Progenitor cell of endocrine pancreas (in vitro differentiated cells): ENCODE measurements around the gene CASKIN1. TPM values are rescaled to one million over a fixed set of nuclear protein-coding genes. Genes with fewer than 3 reads are reported as not detected.

ENCODE experiments used
- DNase-seq: peaks from one replicate; pipeline ENCODE4 v3.0.0; 2021; ENCODE audit warnings: low spot score; ENCODE audit not compliant: unreplicated experiment
- H3K27ac Mint-ChIP-seq: 2 replicates; pipeline ENCODE4 v1.8.0; 2021; ENCODE audit warnings: mild to moderate bottlenecking, moderate library complexity, mixed read lengths
- H3K27me3 Mint-ChIP-seq: 2 replicates; pipeline ENCODE4 v1.8.0; 2021; ENCODE audit warnings: mixed read lengths
- H3K36me3 Mint-ChIP-seq: 2 replicates; pipeline ENCODE4 v1.8.0; 2022; ENCODE audit warnings: mixed read lengths; ENCODE audit not compliant: insufficient read depth
- H3K4me1 Mint-ChIP-seq: 2 replicates; pipeline ENCODE4 v1.8.0; 2021; ENCODE audit warnings: low read depth, mixed read lengths
- H3K4me3 Mint-ChIP-seq: 2 replicates; pipeline ENCODE4 v1.8.0; 2021; ENCODE audit warnings: low read depth, mild to moderate bottlenecking, moderate library complexity, mixed read lengths
- H3K9me3 Mint-ChIP-seq: 2 replicates; pipeline ENCODE4 v1.8.0; 2021; ENCODE audit warnings: low read depth, mixed read lengths
- CTCF ChIP-seq: fragments of 200-600 bp; sonication (generic); IDR thresholded peaks from one replicate; pipeline ENCODE4 v1.5.0; 2021; ENCODE audit warnings: antibody characterized with exemption, mild to moderate bottlenecking; ENCODE audit not compliant: unreplicated experiment
- total RNA-seq: library from RNA; stranded (reverse); gene quantifications from 2 replicates; pipeline ENCODE4 v1.2.1, GENCODE V29; 2021

CASKIN1 gene
- total RNA-seq, 1 donor from 2014 or later: 13.1 TPM

- Mint-ChIP-seq H3K27ac (no peak overlapping the region), H3K9me3 (no peaks in the 10 kb centered on the region), H3K4me1 (no peaks in the 10 kb centered on the region), H3K27me3 (peaks cover 3% of the 10 kb centered on the region), H3K4me3 (no peak overlapping the region), H3K36me3 (peaks cover 6% of the 10 kb centered on the region)
- no peak for TF ChIP-seq CTCF
- no peak for DNase-seq
These were observed 34.9 kb upstream of the CASKIN1 start for GRCh38 chr16:2231016-2231931.

GRCh38 chr16:2230376-2230775 lies 34.0 kb upstream of the CASKIN1 start:
- Mint-ChIP-seq H3K9me3 (no peaks in the 10 kb centered on the region), H3K27me3 (peaks cover 1% of the 10 kb centered on the region), H3K4me1 (no peaks in the 10 kb centered on the region), H3K4me3 (no peak overlapping the region), H3K27ac (no peak overlapping the region), H3K36me3 (peaks cover 5% of the 10 kb centered on the region)
- TF ChIP-seq CTCF: no peak
- no peak for DNase-seq

- no peak overlapping the region for H3K4me3 Mint-ChIP-seq
- H3K27ac Mint-ChIP-seq: no peak overlapping the region
- TF ChIP-seq CTCF: no peak
- no peaks in the 10 kb centered on the region for H3K4me1 Mint-ChIP-seq
- no peaks in the 10 kb centered on the region for H3K27me3 Mint-ChIP-seq
- no peak for DNase-seq
- no peaks in the 10 kb centered on the region for H3K9me3 Mint-ChIP-seq
- H3K36me3 Mint-ChIP-seq: peaks cover 1% of the 10 kb centered on the region
These were observed 33.3 kb upstream of the CASKIN1 start for GRCh38 chr16:2229632-2230250.

GRCh38 chr16:2229091-2229490 lies 32.7 kb upstream of the CASKIN1 start:
- Mint-ChIP-seq H3K4me1 (peaks cover 4% of the 10 kb centered on the region), H3K36me3 (peaks cover 1% of the 10 kb centered on the region), H3K27me3 (no peaks in the 10 kb centered on the region), H3K4me3 (no peak overlapping the region), H3K9me3 (no peaks in the 10 kb centered on the region), H3K27ac (no peak overlapping the region)
- DNase-seq: no peak
- no peak for TF ChIP-seq CTCF

- peaks cover 4% of the 10 kb centered on the region for H3K4me1 Mint-ChIP-seq
- no peaks in the 10 kb centered on the region for H3K27me3 Mint-ChIP-seq
- no peaks in the 10 kb centered on the region for H3K9me3 Mint-ChIP-seq
- no peak for DNase-seq
- H3K27ac Mint-ChIP-seq: no peak overlapping the region
- H3K4me3 Mint-ChIP-seq: no peak overlapping the region
- TF ChIP-seq CTCF: no peak
- no peaks in the 10 kb centered on the region for H3K36me3 Mint-ChIP-seq
These were observed 31.9 kb upstream of the CASKIN1 start for GRCh38 chr16:2228161-2228824.
